ENCODE measurements around the gene LCN1. TPM values are rescaled to one million over a fixed set of nuclear protein-coding genes. Genes with fewer than 3 reads are reported as not detected.

Gene LCN1
- total RNA-seq, 4 donors from 2014 or later = not detected

- intact Hi-C loops (cut with DNase I; ENCODE audit: low total_unique reads) = no loop called here
- 94 to 95% methylated on average over 33 of the region's 33 CpGs for WGBS, 2 donors
- no peak for DNase-seq (ENCODE audit: low spot score in 2 of 2)
- H3K4me3 ChIP-seq (ENCODE audit: low read depth, poor library complexity, severe bottlenecking) = no peak overlapping the region
- TF ChIP-seq CTCF (IDR thresholded peaks at IDR 0.05) (no peak), POLR2A (IDR thresholded peaks at IDR 0.05) (no peak)
Measured at GRCh38 chr9:135486267-135487065, 34.8 kb upstream of the LCN1 start.

GRCh38 chr9:135487281-135488012 is 33.8 kb upstream of the LCN1 start:
- TF ChIP-seq CTCF (IDR thresholded peaks at IDR 0.05) (no peak), POLR2A (IDR thresholded peaks at IDR 0.05) (no peak)
- WGBS, 2 donors = 94 to 96% methylated on average over 32 to 36 of the region's 40 CpGs
- intact Hi-C loops (cut with DNase I; ENCODE audit: low total_unique reads) = no loop called here
- no peak for DNase-seq (ENCODE audit: low spot score in 2 of 2)
- H3K4me3 ChIP-seq (ENCODE audit: low read depth, poor library complexity, severe bottlenecking) = no peak overlapping the region

GRCh38 chr9:135488013-135488330 is 33.3 kb upstream of the LCN1 start:
- TF ChIP-seq POLR2A (IDR thresholded peaks at IDR 0.05) = no peak
- no peak for TF ChIP-seq CTCF (IDR thresholded peaks at IDR 0.05)
- WGBS, 2 donors = 95 to 98% methylated on average over 18 of the region's 18 CpGs
- no peak overlapping the region for H3K4me3 ChIP-seq (ENCODE audit: low read depth, poor library complexity, severe bottlenecking)
- intact Hi-C loops (cut with DNase I; ENCODE audit: low total_unique reads) = no loop called here
- DNase-seq (ENCODE audit: low spot score in 2 of 2) = no peak

- intact Hi-C loops (cut with DNase I; ENCODE audit: low total_unique reads) = no loop called here
- DNase-seq (ENCODE audit: low spot score in 2 of 2) = no peak
- 90 to 91% methylated on average over 17 of the region's 17 CpGs for WGBS, 2 donors
- no peak for TF ChIP-seq CTCF (IDR thresholded peaks at IDR 0.05)
- TF ChIP-seq POLR2A (IDR thresholded peaks at IDR 0.05) = no peak
- H3K4me3 ChIP-seq (ENCODE audit: low read depth, poor library complexity, severe bottlenecking) = no peak overlapping the region
Measured at GRCh38 chr9:135488527-135488926, 32.7 kb upstream of the LCN1 start.

GRCh38 chr9:135489188-135489906 is 31.9 kb upstream of the LCN1 start:
- no peak for DNase-seq (ENCODE audit: low spot score in 2 of 2)
- no peak overlapping the region for H3K4me3 ChIP-seq (ENCODE audit: low read depth, poor library complexity, severe bottlenecking)
- 84 to 90% methylated on average over 18 of the region's 18 CpGs for WGBS, 2 donors
- intact Hi-C loops (cut with DNase I; ENCODE audit: low total_unique reads) = no loop called here
- TF ChIP-seq POLR2A (IDR thresholded peaks at IDR 0.05) (no peak), CTCF (IDR thresholded peaks at IDR 0.05) (no peak)
